NCI-H1694 (cell line): ENCODE data around the gene SSTR4.

ENCODE experiments used
- DNase-seq: peaks from one replicate; lab custom pipeline; 2025; lab: John Stamatoyannopoulos, UW

SSTR4 gene

DNA sequence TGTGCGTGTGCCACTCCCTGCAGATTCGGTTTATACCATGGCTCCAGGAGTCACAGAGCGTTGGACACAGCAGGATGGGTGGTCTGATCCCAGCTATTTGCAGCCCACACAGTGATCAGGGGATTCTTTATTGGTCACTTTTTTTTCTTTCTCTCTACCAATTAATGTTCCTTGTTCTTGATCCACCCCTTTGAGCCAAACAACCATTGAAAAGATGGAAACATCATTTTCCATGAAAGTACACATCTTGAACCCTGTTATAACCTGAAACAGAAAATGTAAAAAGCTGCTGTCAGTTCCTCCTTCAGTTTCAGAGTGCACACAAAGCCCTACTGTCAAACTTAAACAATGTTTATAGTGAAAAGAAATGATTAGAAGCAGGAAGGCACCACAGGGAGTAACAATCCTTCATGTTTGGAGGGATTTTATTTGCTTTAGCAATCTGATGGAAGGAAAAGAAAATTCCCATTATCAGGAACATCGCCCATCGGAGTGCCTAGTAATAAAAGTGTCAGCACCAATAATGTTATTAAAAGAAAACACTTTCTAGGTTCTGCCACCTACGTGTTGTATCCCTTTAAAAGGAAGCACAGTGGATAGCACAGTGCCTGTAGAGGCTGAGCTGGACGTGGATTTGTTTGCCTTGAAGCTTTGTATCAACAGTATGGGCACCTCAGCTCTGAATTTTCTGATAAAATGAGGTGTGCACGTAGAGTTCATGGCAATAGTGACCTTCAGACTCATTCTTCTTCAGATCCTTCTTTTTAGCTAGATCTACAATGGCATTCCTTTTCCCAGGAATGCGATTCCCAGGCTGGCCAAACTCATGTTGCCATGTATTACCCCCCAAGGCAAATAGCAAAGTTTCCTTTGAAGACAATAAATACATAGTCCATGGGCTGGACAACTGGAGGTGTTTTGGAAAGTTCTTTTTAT lies 30.4 kb downstream of the SSTR4 start:
- DNase-seq = no peak

- DNase-seq = no peak
Observed at GRCh38 chr20:23066772-23067171, 31.7 kb downstream of the SSTR4 start.

DNA sequence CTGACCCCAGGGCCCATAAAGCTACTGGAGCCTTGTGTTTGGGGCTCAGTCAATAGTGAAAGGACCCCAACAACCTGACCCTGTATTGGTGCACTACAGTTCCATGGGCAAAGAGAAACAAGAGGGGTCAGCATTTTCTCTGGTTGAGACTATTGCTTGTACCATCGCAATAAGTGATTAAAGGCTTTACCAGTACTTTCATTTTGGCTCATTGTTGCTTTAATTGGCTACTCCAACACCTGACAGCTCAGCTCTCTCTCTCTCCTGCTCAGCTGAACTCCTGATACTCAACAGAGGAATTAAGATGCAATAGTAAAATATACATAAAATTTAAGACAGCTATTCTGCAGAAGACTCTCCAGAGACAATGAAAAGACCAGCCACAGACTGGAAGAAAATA lies 33.2 kb downstream of the SSTR4 start:
- DNase-seq = no peak

DNA sequence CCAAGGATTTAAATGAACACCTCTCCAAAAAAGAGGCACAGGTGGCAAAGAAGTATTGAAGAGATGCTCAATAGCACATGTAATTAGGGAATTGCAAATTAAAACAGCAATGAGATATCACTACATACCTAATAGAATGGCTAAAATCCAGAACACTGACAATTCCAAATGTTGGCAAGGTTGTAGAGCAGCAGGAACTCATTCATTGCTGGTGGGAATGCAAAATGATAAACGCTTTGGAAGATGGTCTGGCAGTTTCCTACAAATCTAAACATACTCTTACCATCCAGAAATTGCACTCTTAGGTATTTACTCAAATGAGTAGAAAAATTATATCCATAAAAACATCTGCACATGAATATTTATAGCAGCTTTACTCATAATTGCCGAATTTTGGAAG lies 34.0 kb downstream of the SSTR4 start:
- no peak for DNase-seq

DNA sequence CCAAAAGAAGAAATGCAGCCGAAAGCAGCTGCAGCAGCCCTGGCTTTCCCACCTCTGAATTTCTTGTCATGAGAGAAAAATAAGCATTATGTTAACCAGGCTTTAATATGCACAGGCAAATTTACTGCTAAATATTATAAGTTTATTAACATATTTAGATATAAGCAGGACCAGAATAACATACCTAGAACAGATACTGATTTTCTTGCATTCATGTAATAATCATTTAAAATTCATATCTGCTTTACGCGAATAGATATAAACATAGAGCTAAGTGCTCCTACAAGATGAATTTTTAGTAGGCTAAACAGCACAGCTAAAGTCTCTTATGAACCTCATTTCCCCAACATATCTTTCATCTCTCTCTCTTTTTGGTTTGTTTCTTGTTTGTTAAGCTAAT lies 36.3 kb downstream of the SSTR4 start:
- DNase-seq = no peak

DNA sequence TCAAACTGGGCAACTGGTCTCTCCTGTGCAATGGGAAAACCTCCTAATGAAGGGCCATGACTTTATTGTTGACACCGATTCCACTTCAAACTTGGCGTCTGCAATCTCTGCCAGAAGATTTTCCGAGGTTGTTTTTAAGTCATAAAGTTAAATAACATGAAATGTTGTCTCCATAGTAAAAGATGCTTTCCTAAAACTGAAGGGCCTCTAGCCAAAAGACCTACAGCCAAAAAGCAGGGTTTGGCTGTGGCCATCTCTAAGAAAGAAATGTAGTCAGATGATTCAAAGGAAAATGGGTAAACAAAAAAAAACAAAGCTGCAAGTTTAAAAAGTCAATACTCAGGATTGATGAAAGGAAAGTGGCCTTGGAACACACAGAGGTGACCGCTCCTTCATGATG lies 36.9 kb downstream of the SSTR4 start:
- no peak for DNase-seq

DNA sequence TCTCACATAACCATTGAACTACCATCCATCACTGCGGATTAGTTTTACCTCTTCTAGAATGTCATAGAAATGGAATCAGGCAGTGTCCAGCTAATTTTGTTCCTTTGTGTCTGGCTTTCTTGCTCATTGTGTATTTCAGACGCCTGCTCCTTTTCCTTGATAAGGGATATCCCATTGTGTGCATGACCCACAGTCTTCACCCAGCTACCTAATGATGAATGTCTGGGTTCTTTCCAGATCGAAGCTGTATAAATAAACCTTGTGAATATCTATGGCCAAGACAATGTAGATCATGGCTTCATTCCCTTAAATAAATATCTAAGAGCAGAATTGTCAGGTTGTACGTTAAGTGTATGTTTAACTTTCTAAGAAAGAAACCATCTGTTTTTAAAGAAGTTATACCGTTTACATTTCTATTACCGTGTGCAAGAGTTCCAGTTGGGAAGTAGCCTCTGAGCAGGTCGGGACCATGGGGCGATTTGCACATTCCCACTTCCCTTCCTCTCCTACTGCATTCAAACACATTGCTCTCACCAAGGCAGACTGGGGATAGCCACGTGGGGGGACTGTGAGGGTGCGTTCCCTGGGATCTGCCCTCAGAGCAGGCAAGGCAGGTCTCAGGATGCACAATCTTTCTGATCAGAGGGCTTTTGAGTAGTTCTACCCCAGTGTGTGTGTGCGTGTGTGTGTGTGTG lies 37.9 kb downstream of the SSTR4 start:
- DNase-seq = no peak

- no peak for DNase-seq
Observed at GRCh38 chr20:23074052-23074451, 38.9 kb downstream of the SSTR4 start.

- no peak for DNase-seq
Observed at GRCh38 chr20:23077277-23077676, 42.2 kb downstream of the SSTR4 start.

DNA sequence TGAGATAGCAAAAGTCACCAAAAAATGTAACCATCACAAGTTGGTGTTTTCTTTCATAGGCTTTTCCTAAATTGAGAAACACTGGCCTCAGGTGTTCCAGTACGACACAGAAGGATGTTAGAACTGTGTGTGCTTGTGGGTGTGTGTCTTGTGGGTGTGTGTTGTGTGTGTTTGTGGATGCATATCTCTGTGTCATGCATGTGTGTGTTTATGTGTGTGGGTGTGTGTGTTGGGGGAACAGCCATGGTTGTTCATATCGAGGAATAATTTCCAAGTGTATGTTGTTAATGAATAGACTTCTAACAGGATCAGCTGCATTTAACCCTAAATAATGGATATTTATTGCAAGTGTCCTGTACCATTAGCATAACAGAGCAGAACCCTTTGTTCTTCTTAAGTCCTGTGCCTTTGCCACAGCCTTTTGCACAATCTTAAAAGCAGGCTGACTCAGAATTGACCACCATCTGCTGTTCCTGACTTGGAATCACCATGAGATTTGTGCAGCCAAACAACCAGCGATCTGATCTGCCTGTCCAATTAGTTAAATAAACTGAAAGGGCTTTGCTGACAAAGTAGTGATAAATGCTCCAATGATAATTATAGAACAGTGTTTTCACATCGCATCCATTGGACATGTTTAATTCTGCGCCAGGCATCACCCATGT lies 43.4 kb downstream of the SSTR4 start:
- DNase-seq = no peak

DNA sequence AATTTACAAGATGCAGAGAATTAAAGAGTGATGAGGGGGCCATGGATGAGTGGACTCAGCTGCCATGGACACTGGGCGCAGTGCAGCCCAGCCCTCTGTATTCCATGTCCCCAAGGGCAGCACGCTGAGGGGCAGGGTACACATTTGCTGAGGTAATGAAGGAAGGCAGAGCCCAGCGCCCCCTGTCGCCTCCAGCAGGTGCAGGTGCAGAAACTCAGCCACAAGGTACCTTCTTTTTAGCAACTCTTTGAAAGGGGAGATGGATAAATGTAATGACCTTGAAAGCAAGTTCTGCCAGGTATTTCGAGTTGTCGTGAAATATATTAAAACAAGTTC lies 43.9 kb downstream of the SSTR4 start:
- no peak for DNase-seq

GRCh38 chr20:23079926-23080325 lies 44.8 kb downstream of the SSTR4 start:
- no peak for DNase-seq

GRCh38 chr20:23080521-23080920 lies 45.4 kb downstream of the SSTR4 start:
- no peak for DNase-seq

- no peak for DNase-seq
Observed at GRCh38 chr20:23081263-23081819, 46.2 kb downstream of the SSTR4 start.

GRCh38 chr20:23082846-23083552 lies 47.9 kb downstream of the SSTR4 start:
- no peak for DNase-seq

DNA sequence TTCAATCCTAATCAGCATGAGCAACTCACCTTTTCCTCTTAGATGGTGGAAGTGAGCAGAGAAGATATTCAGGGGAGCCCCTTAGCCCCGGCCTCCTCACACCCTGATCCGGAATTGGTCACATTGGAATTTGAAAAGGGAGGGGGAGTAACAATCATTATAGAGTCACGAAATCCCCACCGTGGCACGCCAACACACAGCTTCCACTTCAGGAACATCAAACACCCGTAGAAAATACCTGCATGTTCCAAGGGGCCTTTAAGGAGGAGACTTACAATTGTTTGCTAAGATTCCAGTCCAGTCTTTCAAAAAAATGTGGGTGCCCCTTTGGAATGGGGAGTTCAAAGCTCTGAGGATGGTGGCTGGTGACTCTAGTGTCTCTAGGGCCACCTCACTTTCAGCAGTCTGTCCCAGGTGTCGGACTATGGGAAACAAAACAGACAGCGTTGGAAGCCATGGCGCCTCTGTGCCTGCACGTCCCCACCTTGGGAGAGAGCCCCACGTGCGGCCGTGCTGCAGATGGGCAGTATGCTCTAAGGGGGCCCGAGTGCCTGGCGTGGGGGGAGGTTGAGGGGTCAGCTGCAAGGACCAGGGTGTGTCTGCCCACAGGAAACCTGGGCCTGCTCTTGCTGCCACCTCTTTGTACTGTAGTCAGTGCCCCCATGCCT lies 48.6 kb downstream of the SSTR4 start:
- DNase-seq = no peak

- DNase-seq = no peak
Observed at GRCh38 chr20:23084282-23084844, 49.3 kb downstream of the SSTR4 start.

GRCh38 chr20:23084845-23085365 lies 49.8 kb downstream of the SSTR4 start:
- no peak for DNase-seq

DNA sequence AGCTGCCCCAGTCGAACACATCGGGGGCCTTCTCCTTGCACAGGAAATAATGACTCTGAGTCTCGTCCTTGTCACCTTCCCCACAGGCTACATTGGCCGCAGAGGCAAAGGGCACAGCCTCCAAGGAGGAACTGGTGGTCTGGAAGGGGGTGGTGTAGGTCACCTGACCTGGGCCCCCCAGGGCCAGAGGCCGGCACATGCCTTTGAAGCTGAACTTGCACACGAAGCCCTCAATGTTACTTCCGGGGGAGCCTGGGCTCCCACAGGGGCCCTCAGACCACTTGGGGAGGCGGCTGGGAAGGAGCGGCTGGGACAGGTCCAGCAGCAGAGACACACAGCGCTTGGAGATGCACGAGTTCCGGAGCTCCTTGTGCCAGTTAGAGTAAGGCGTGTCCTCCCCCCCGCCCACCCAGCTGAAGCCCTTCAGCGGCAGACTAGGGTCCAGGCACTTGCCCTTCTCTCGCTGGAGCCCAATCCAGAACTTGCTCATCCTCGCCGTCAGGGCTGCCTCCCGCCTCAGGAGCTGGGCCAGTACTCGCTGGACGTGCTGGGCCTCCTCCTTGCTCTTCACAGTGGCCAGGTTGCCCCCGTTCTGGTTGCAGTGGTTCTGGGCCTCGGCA lies 50.4 kb downstream of the SSTR4 start:
- no peak for DNase-seq

- no peak for DNase-seq
Observed at GRCh38 chr20:23086056-23086566, 51.0 kb downstream of the SSTR4 start, which contains the start of gene CD93. TSS of gene CD93 (minus strand) at chr20:23086324. CDS start at chr20:23086192, 132 bp downstream.
